ENCODE results near the gene SYT17.
"Not testable (repeated sequence)": the region's sequence is repeated elsewhere in the genome, so short reads cannot be mapped to it uniquely, and the experiment has no call there.

The SYT17 gene

GRCh38 chr16:19174478-19174877 is 6.4 kb downstream of the SYT17 start:
- DNase-seq (ENCODE audit: low read depth): no peak

- DNase-seq (ENCODE audit: low read depth): no peak
Observed at GRCh38 chr16:19175492-19176262, 7.6 kb downstream of the SYT17 start.

GRCh38 chr16:19177111-19177739 is 9.2 kb downstream of the SYT17 start:
- no peak for DNase-seq (ENCODE audit: low read depth)

- DNase-seq (ENCODE audit: low read depth): no peak
Observed at GRCh38 chr16:19179546-19180490, 11.8 kb downstream of the SYT17 start.

- no peak for DNase-seq (ENCODE audit: low read depth)
Observed at GRCh38 chr16:19180741-19181140, 12.7 kb downstream of the SYT17 start.

- no peak for DNase-seq (ENCODE audit: low read depth)
Observed at GRCh38 chr16:19182481-19182880, 14.4 kb downstream of the SYT17 start.

GRCh38 chr16:19183187-19183586 is 15.1 kb downstream of the SYT17 start:
- no peak for DNase-seq (ENCODE audit: low read depth)

- DNase-seq (ENCODE audit: low read depth): no peak
Observed at GRCh38 chr16:19184823-19185509, 16.9 kb downstream of the SYT17 start.

GRCh38 chr16:19185510-19185851 is 17.4 kb downstream of the SYT17 start:
- no peak for DNase-seq (ENCODE audit: low read depth)

- no peak for DNase-seq (ENCODE audit: low read depth)
Observed at GRCh38 chr16:19186408-19186807, 18.4 kb downstream of the SYT17 start.

- DNase-seq (ENCODE audit: low read depth): not testable (repeated sequence)
Observed at GRCh38 chr16:19187961-19188360, 19.9 kb downstream of the SYT17 start.

- DNase-seq (ENCODE audit: low read depth): no peak
Observed at GRCh38 chr16:19188406-19188805, 20.4 kb downstream of the SYT17 start.

GRCh38 chr16:19192865-19193264 is 24.8 kb downstream of the SYT17 start:
- DNase-seq (ENCODE audit: low read depth): no peak

- DNase-seq (ENCODE audit: low read depth): no peak
Observed at GRCh38 chr16:19196871-19197270, 28.8 kb downstream of the SYT17 start.

GRCh38 chr16:19203374-19203966 is 35.4 kb downstream of the SYT17 start:
- DNase-seq (ENCODE audit: low read depth): no peak

GRCh38 chr16:19210280-19210924 is 42.4 kb downstream of the SYT17 start:
- no peak for DNase-seq (ENCODE audit: low read depth)

GRCh38 chr16:19210968-19211367 is 42.9 kb downstream of the SYT17 start:
- DNase-seq (ENCODE audit: low read depth): no peak

GRCh38 chr16:19212059-19212458 is 44.0 kb downstream of the SYT17 start:
- DNase-seq (ENCODE audit: low read depth): no peak

GRCh38 chr16:19213885-19214284 is 45.8 kb downstream of the SYT17 start:
- DNase-seq (ENCODE audit: low read depth): no peak

GRCh38 chr16:19215705-19216104 is 47.7 kb downstream of the SYT17 start:
- DNase-seq (ENCODE audit: low read depth): no peak

GRCh38 chr16:19218581-19218980 is 50.5 kb downstream of the SYT17 start:
- DNase-seq (ENCODE audit: low read depth): no peak
